Suppressor macrophage treated with lipopolysaccharide for 4 hours (primary cell): ENCODE results near the gene SLC12A7.
A peak's percentile ranks its signal among the peaks of the same experiment; 100 is the strongest.

Source experiments
- DNase-seq: peaks from one replicate; pipeline ENCODE4 v3.0.0-alpha.2; 2020

Gene SLC12A7

DNA sequence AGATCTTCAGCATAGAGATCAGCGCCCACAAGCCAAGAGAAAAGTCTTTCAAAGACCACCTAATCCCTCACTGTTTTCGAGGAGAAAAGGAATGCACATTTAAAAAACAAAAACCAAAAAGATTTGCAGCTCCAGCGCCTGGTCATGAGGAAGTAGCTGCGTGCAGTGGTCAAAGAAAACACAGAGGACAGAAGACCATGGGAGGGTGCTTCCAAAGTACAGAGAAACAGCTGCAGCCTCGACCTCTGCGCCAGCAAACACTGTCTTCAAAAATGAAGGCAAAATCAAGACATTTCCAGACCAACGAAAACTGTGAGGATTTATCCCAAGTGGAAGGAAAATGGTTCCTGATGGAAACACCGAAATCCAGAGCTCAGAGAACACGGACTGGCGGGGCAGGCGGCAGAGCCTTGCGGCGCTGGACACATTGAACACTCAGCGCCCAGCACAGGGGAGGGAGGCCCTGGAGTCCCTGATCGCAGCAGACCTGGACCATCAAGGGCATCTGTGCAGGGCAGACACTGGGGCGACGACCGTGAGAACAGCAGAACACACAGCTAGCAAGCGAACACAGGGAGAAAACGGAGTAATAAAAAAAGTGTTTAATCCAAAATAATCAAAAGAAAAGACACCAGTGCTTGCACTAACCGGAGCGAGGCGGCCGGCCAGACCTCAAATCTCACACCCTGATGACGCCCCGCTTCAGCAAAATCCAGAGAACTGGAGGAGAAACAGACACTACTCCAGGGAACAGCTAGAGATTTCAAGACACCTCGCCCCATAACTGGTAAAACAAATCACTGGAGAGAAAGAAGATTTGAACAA is 12.6 kb upstream of the SLC12A7 start:
- DNase-seq: no peak

- DNase-seq: no peak
Observed at GRCh38 chr5:1123418-1124147, 11.7 kb upstream of the SLC12A7 start.

DNA sequence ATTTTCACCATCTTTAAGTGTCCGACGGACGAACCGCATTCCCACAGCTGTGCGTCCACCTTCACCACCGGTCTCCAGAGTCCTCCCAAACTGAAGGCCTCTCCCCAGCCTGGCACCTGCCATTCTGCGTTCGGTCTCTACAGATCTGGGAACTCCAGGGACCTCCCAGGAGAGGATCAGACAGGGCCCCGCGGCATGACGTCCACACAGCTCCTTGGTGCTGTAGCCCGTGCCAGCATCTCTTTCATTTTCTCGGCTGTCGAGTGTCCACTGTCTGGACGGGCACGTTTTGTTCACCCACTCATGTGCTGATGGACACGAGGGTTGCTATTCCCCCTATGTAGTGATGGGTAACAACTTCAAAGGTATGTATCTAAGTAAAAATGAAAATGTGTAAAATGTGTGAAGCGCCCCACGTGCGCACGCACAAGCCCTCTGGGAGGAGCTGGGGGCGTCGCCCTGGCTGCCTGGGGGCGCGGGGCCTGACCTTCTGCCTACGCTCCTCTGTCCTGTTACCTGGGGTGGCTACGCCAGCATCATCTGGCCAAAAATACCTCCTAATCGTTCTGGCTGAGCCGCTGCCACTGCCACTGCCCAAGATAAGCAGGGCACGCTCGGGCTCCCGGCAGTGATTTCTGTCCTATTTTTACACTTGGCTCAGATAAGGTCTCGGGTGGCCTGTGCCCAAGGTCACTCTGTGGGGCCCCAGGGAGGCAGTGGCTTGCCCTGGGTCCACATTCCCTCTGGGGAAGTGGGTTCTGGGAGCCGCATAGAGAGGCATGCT is 10.8 kb upstream of the SLC12A7 start:
- DNase-seq: no peak

GRCh38 chr5:1121891-1122290 is 10.0 kb upstream of the SLC12A7 start:
- DNase-seq: no peak

- DNase-seq: no peak
Observed at GRCh38 chr5:1121044-1121443, 9.2 kb upstream of the SLC12A7 start.

DNA sequence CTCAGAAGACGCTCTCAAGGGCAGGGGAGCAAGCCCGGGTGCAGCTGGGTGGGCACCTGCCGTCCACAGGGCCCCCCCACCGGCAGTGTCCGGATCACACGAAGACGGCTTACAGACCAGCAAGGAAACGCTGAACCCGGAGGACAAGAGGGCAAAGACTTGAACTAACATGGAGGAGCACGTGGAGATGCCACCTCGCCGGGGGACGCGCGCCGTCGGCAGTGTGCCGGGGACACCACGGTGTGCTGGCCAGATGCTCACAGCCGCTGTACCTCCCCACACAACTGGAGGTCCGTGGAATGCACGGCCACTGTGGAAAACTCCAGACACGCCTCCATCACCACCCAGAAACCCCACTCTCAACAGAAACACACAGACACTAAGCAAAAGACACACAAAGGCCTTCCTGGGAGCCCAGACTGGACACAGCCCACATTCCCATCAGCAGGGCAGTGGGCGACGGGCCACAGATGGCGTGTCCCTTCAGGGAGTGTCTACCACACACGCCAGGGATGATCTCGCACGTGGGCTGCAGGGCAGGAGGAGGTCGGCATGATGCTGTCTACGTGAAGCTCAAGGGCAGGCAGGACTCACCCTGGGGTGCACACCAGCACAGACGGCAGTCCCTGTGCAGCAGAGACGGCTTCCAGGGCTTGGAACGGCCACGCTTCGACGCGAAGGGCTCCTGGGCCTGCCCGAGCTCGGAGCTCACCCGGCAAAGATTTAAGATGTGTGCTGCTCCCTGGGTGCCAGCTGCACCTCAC is 8.6 kb upstream of the SLC12A7 start:
- DNase-seq: no peak

DNA sequence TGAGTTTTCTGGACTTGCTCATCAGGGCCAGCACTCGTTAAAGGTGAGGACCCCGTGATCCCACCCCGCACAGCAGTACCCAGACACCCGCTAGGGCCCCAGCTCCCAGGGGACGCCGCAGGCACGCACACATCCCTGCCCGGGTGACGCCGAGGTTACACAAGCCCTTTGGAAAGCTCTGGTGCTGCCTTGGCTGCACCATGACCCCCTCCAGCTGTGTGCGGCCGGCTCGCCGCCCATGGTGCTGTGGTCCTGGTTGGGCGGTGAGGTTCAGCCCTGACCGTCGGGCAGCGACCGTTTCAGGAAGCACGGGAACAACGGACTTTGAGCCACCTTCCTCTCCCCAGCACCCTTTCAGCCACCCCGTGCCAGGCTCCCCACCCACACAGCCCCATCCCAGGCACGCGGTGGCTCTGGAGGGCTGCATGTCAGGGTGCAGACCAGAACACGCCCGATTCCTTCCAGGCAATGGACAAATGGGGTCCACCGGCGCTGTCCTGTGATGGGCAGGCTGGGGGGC is 7.5 kb upstream of the SLC12A7 start:
- no peak for DNase-seq

DNA sequence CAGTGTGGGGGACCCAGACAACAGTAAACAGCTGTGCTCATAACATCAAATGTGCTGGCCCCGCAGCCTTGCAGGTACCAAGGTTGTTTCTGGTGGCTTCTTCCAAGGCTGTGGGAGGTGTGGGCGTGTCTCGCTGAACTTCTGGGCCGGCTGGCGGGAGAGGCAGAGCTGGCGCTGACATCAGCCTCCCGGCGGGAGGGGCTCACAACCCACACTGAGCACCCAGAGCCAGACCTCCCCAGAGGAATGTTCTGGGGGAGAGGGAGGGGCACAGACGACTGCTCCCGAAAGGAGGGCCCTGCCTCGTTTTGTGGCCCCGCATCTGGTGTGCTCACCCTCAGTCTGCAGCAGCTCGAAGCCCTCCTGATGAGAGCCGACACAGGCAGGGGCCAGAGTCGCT is 6.9 kb upstream of the SLC12A7 start:
- DNase-seq: no peak

- DNase-seq: no peak
Observed at GRCh38 chr5:1118231-1118698, 6.4 kb upstream of the SLC12A7 start.

GRCh38 chr5:1116977-1117376 is 5.1 kb upstream of the SLC12A7 start:
- no peak for DNase-seq

DNA sequence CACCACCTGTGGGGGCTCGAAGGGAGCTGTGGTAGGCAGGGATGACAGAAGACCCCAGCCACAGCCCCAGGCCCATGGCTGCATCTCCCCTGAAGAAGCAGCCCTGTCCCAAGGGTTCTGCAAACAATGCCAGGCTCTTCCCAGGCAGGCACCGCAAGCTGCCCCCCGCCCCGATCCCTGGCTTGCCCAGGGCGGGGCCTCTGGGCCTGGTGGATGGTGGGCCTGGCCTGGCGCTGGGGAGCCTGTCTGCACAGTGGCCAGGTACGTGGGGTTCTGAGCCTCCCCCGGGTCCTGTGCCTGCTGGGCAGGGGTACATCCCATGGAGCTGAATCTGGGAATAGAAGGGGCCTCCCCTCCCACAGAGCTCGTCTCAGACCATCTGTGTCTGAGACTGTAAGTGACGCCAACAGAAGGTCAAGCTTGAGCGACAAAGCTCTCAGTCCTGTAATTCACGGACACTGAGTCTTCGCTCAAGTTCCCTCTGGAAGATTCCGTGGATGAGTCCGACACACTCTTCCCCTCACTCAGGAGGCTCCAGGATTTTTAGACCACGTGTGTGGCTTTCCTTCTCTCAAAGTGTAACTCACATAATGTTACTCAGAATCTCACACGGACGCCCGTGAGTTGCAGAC is 4.4 kb upstream of the SLC12A7 start:
- DNase-seq: no peak

- DNase-seq: no peak
Observed at GRCh38 chr5:1115123-1115815, 3.4 kb upstream of the SLC12A7 start.

DNA sequence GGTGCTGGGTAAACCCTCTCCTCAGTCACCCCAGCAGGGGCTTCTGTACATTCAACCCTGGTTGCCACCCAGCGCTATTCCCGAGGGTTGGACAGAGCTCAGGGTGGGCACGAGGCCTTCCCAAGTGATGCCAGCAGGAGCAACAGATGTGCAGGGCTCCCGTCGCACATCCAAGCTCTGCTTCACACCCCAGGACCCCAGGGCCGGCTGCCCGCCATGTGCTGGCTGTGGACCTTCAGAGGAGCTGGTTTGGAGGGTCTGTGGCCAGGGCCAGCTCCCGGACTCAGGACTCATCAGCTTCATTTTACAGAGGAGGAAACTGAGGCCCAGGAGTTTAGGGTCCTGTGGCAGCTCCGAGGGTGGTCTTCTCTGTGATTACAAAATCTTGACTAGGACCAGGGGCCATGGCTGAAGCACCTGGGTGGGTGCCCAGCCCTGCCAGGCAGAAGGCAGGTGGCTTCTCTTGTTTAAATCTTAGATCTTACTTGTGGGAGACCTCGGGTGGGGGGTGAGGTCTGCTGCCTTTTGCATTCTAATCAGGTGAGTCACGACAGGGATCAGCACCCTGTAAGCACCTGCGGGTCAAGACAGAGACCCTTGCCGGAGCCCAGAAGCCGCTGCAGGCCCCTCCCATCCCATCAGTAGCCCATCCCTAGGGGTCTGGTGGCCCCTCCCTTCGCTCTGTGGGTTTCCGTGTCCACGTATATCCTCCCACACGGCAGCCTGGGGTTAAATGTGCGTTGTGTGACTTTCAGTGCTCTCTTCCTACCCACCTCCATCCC is 2.1 kb upstream of the SLC12A7 start:
- DNase-seq: no peak

GRCh38 chr5:1113332-1113690 is 1.4 kb upstream of the SLC12A7 start:
- no peak for DNase-seq

DNA sequence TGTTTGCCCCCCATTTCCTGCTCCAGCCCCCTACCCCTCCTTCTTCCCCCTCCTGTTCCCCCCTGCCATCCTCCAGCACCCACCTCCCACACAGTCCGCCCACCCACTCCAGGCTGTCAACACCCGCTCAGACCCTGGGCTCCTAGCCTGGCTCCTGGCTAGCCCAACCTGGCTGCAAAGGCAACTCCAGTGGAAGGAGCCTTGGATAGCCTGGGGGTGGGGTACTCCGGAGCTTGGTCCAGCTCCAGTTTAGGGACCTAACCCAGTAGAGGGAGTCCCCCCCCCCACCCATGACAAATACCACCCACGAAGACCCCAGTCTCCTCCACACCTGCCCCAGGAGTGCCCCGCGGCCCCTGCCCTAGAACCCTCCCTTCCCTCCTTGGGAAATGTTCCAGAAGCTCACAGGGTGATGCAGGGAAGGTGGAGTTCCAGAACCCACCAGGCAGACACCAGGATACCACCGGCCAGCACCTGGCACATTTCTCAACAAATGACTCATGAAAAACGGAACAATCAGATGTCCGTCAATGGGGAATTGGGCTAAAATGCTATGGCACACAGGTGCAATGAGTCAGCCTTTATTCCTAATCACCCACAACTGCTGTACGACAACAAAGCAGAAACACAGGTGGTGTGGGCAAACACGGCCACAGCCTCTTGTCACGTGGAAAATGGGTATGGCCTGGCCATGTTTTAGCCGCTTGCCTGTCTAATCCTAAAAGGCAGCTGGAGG is 901 bp upstream of the SLC12A7 start:
- DNase-seq: no peak

GRCh38 chr5:1111241-1111726 is 579 bp downstream of the SLC12A7 start:
- DNase-seq: peak; percentile 60

DNA sequence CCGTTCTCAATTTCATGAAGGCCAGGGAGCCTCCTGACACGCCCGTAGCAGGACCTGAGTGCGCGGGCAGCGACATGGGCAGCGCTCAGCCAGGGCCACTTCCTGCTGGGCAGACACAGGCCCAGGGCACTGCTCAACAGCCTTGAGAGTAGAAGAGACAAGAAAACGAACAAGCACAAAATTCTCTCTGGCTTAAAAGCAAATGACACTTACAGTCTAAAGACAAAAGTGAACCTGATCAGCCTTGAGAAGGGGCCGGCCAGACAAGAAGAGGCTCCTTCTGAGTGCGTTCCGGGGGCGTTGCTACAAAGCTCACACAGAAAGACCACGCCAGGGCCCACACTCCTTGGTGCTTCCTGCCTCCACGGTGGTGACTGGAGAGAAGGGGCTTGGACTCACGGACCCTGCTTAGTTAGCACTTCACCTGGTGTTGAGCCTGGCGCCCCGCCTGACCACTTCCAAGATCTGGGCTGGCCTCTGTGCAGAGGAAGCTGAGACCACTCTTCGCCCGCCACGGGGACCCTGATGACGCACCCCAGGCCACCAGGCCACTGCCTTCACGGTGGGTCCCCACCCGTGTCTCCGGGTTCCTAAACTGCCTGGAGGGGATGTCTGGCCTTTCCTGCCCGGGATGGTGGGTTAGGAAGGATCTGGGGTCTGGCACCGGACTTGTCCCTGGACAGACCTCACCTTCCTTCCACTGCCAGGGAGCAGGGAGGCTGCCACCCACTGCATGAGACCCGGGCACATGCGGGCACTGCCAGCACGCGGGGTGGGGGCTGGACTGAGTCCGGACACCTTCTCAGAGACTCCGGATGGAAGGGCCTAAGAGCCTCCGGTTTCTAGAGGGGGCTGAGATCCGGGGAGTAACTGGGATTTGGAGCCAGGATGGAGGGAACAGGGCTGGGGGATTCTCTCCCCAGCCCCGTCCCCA is 1.3 kb downstream of the SLC12A7 start:
- peak; percentile 35 for DNase-seq

DNA sequence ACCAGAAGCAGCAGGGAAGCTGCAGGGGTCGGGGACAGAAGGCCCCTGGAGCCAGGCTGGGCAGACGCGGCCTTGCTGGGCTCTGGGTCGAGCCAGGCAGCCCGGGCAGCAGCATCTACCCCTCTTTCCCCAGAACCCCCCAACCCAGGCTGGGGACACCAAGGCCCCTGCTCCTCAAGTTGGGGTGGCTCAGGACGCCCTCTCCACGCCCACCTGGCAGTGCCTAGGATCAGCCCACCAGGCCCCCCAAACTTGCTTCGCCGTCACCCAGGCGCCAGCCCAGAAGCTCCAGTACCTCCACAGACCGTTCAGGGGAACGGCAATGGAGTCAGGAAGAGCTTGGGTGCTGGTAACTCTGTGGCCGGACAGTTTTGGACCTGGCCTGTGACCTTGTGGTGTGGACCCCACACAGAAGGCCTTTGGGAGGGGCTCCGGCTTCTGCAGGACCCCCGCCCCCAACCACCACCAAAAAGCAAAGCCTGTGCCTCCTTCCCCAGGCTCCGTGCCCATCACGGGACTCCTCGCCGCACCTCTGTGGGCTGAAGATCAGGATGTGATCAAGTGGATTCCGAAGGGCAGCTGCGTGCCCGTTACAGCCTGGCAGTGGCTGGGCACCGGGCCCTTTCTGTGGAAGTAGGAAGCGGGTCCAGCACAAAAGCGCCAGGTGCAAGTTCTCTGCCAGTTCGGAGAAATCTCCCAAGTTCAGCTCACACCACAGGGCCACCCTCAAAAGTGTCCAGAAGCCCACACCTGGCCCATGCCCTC is 2.1 kb downstream of the SLC12A7 start:
- DNase-seq: no peak
